ENCODE results near the gene CEP63.

The CEP63 gene

DNA sequence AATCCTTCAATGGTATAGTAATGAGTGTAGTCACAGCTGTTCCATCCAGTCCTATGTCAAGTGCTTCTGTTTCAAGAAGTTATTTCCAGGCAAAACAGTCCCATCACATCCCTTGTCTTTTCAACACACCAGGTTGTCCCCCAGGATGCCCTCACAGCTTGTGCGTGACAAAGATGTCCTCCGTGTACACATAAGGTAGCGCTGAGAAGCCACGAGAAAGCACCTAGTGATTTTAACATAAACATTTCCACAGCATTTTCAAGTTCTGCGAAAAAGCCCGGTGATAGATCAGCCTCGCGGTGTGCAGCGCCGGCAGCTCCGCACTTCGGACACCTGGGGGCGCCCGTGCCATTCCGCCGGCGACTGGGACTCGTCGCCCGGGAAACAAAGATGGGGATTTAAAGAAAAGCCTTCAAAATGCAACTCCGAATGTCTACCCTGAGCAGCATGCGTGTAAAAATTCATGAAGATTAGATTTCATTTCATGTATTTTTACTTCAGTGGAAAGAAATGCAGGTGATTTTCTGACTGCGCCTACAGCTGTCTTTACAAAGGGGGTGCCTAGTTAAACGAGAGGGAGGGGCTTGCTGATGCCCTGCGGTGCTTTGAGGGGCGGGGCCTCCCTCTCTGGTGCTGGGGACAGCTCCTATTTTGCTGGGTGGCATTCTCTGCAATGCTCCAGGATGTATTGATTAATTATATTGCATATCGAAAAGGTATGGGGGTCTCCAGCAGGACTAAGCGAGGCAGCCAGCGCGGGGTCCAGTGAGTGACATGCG, 115.0 kb downstream of the CEP63 start:
- in situ Hi-C loops (cut with HindIII; ENCODE audit: low sequenced_read_pairs) = no loop called here
- peak; percentile 99 for TF ChIP-seq CTCF (IDR thresholded peaks at IDR 0.05; ENCODE audit: low read depth, low read length)
- H3K4me3 ChIP-seq (ENCODE audit: low read depth, low read length) = peak overlapping the region; percentile 23
- DNase-seq (ENCODE audit: low read depth, low spot score) = peak; percentile 79

DNA sequence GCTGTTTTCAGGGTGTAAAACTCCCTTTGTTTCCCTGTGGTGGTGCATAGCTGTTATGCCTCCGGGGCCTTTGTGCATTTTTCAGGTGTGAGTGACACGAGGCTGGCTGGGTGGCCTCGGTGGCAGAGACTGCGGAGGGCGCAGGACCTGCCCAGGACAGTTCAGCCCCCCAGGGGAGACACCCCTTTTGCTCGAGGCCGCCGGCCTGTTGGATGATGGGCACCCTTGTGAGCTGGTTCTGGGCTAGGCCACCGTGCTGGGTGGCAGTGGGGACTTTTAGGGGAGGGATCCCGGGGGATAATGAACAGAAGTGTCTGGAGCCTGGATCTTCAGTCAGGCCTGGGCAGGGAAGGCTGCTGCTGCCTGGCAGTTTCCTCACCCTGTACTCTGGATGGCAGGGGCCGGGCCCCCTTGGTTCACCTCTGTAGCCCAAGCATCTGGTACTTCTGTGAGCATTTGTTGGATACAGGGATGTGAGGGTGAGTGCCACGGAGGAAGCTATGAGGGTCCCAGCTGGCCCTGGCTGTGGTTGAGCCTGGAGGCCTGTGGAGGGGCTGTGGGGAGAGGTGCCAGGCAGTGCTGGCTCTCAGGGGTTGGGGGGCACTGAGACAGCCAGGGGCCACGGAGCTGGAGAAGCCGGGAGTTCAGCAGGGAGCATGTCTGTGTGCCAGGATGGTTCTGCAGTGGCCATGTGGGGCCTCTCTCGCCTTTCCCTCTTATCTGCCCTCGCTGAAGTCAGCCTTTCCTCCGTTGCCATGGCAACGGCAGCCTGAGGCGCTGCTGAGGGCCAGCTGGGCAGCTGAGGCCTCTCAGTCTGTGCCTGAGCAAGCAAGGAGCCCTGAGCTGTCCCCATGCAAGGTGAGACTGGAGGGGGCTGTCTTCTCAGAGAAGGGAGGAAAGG, 115.9 kb downstream of the CEP63 start:
- DNase-seq (ENCODE audit: low read depth, low spot score) = peak; percentile 47
- no peak for TF ChIP-seq CTCF (IDR thresholded peaks at IDR 0.05; ENCODE audit: low read depth, low read length)
- H3K4me3 ChIP-seq (ENCODE audit: low read depth, low read length) = no peak overlapping the region
- in situ Hi-C loops (cut with HindIII; ENCODE audit: low sequenced_read_pairs) = no loop called here

GRCh38 chr3:134602440-134602814, 116.6 kb downstream of the CEP63 start:
- no peak for TF ChIP-seq CTCF (IDR thresholded peaks at IDR 0.05; ENCODE audit: low read depth, low read length)
- in situ Hi-C loops (cut with HindIII; ENCODE audit: low sequenced_read_pairs) = no loop called here
- no peak for DNase-seq (ENCODE audit: low read depth, low spot score)
- H3K4me3 ChIP-seq (ENCODE audit: low read depth, low read length) = no peak overlapping the region

DNA sequence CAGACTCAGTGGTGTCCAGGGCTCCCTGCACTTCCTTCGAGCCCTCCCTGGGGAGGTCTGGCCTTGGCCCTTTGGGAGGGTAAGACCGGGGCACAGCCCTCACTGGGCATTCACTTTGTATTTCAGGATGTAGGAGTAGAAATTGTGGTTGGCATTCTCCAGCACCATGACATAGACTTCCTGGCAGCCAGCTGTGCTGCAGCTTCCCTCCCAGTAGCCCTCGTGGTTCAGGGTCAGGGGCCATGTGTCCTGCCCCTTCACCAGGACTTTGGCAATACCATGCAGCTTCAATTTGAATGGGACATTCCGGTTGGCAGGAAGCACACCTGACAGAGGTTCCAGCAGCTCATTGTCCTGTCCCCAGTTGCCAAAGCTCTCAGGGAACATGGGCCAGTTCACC, 117.6 kb downstream of the CEP63 start:
- no peak for TF ChIP-seq CTCF (IDR thresholded peaks at IDR 0.05; ENCODE audit: low read depth, low read length)
- no peak overlapping the region for H3K4me3 ChIP-seq (ENCODE audit: low read depth, low read length)

DNA sequence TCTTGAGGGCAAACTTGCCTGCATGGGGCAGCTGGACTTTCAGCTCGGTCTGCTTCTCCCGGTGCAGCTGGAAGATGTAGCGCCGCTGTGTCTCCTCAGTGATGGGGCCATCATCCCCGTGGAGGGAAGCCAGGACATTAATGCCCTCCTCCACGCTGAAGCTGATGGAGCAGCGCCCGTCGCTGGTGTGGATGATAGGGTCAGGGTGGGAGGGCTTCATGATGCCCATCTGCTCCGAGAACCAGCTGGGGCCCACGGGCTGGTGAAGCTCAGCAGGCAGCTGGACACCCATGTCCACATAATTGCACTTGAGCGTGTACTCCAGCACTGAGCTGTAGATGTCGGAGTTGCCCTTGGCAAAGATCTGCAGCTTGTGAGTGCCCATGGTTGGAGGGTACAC, 118.1 kb downstream of the CEP63 start:
- in situ Hi-C loops (cut with HindIII; ENCODE audit: low sequenced_read_pairs) = no loop called here
- no peak for DNase-seq (ENCODE audit: low read depth, low spot score)
- H3K4me3 ChIP-seq (ENCODE audit: low read depth, low read length) = no peak overlapping the region
- no peak for TF ChIP-seq CTCF (IDR thresholded peaks at IDR 0.05; ENCODE audit: low read depth, low read length)

More for the DNA sequence above, 117.6 kb downstream of the CEP63 start:
- in situ Hi-C loops (cut with HindIII; ENCODE audit: low sequenced_read_pairs) = no loop called here
- DNase-seq (ENCODE audit: low read depth, low spot score) = no peak

GRCh38 chr3:134605556-134605955, 119.7 kb downstream of the CEP63 start:
- TF ChIP-seq CTCF (IDR thresholded peaks at IDR 0.05; ENCODE audit: low read depth, low read length) = no peak
- no peak for DNase-seq (ENCODE audit: low read depth, low spot score)
- no peak overlapping the region for H3K4me3 ChIP-seq (ENCODE audit: low read depth, low read length)
- in situ Hi-C loops (cut with HindIII; ENCODE audit: low sequenced_read_pairs) = no loop called here
